Measurements from ENCODE around the gene TAGLN. TPM values are rescaled to one million over a fixed set of nuclear protein-coding genes. Genes with fewer than 3 reads are reported as not detected.

Gene TAGLN
- total and polyA plus RNA-seq, 2 of the 8 experiments (the other 6 are each of a cell fraction or from before 2014, with no cell fraction given), result 140 to 300 TPM

DNA sequence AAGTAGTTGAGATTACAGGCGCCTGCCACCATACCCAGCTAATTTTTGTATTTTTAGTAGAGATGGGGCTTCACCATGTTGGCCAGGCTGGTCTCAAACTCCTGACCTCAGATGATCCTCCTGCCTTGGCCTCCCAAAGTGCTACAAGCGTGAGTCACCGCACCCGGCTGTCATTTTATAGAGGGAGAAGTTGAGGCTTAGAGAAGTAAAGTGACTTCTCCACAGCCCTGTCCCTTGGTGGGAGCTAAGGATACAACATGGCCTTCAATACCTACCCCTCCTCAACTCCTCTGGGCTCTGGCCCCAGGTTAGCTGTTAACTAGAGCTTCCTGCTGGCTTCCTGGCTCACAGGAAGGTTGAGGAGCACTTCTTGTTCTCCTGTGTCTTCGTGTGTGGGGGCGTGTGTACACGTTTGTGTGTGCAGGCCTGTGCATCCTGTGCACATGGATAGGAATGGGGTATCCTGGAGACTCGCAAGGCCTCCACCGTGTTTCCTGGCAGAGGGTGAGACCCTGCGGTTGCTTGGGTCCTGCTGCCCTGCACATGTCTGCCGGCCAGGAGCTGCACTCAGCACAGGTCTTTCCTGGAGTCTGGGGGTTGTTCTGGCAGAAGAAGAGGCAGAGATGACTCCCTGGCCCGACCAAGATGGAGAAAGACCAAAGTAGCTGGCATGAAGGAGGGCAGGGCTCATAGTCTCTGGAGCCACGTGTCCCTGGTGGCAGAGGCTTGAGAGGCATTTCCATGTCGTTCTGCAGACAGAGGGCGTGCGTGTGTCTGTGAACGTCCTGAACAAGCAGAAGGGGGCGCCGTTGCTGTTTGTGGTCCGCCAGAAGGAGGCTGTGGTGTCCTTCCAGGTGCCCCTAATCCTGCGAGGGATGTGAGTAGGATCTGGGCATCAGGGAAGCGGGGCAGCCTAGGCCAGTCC lies 18.2 kb upstream of the TAGLN start:
- Histone ChIP-seq H3K36me3 (ENCODE audit: control insufficient read depth in 2 of 4, insufficient read depth in 4 of 4, low read length in 3 of 4) (peaks cover 0 to 5% (median 3%) of the 10 kb centered on the region in 4 experiments; a peak in 2 of 8 replicates), H4K20me1 (replicated peaks in 1 of 2; ENCODE audit: control insufficient read depth in 1 of 2, insufficient read depth in 2 of 2, low read length in 2 of 2) (peaks cover under 1 to 4% of the 10 kb centered on the region in 2 experiments), H2BK5ac (ENCODE audit: low read depth, low read length) (no peak overlapping the region), H3K4ac (replicated peaks; ENCODE audit: insufficient read length, low read depth, low read length) (peak overlapping the region; percentile 0), H3K79me1 (ENCODE audit: low read depth, low read length) (no peaks in the 10 kb centered on the region), H2BK20ac (ENCODE audit: low read length) (no peak overlapping the region), H3K56ac (replicated peaks; ENCODE audit: insufficient read length, low read depth, low read length) (no peak overlapping the region), H3K4me3 (ENCODE audit: extremely low read depth in 1 of 4, insufficient read depth in 2 of 4, low read depth in 3 of 4, low read length in 4 of 4) (no peak overlapping the region), H3K23me2 (ENCODE audit: low read depth, low read length) (peaks cover 11% of the 10 kb centered on the region), H3K4me1 (replicated peaks in 1 of 4; ENCODE audit: control insufficient read depth in 3 of 4, insufficient read depth in 4 of 4, low read length in 3 of 4) (peaks cover 6 to 16% (median 12%) of the 10 kb centered on the region in 4 experiments), H2AFZ (ENCODE audit: low read length) (0 out of 2 replicates have a peak overlapping the region, but pooled peaks have one; percentile 54), H3K27ac (ENCODE audit: low read depth, low read length) (no peak overlapping the region), H3K4me2 (ENCODE audit: insufficient read depth in 1 of 2, low read depth in 2 of 2, low read length in 2 of 2) (peak overlapping the region in 1 of 2 experiments; percentile 3; a peak in 2 of 4 replicates), H3K18ac (ENCODE audit: extremely low read depth, low read length) (peak overlapping the region; percentile 97), H4K5ac (ENCODE audit: insufficient read length, low read depth, low read length) (peak overlapping the region; percentile 4), H3K9ac (replicated peaks in 1 of 4; ENCODE audit: extremely low read depth in 1 of 4, low read depth in 3 of 4, low read length in 3 of 4) (no peak overlapping the region), H2AK5ac (ENCODE audit: low read depth, low read length) (peak overlapping the region; percentile 61; the same call in 1 of the 2 replicates), H3K79me2 (ENCODE audit: control insufficient read depth in 1 of 2, insufficient read depth in 2 of 2, low read length in 2 of 2) (no peaks in the 10 kb centered on the region), H2BK120ac (replicated peaks; ENCODE audit: low read depth, low read length) (no peak overlapping the region), H2BK15ac (ENCODE audit: low read length) (peak overlapping the region; percentile 1; the same call in 1 of the 2 replicates), H3K23ac (ENCODE audit: insufficient read length) (no peak overlapping the region), H4K91ac (replicated peaks; ENCODE audit: insufficient read length, low read length) (peak overlapping the region; percentile 7), H3K14ac (ENCODE audit: insufficient read length) (no peak overlapping the region), H2BK12ac (ENCODE audit: low read depth, low read length) (peak overlapping the region; percentile 2; the same call in 1 of the 2 replicates), H3K27me3 (replicated peaks in 1 of 4; ENCODE audit: control insufficient read depth in 3 of 4, extremely low read depth in 1 of 4, insufficient read depth in 3 of 4, low read length in 3 of 4) (no peaks in the 10 kb centered on the region), H4K8ac (ENCODE audit: extremely low read depth, insufficient read depth, low read length) (no peak overlapping the region; the same call in 1 of the 2 replicates), H3K9me3 (ENCODE audit: insufficient read depth in 2 of 2, low read depth in 1 of 2, low read length in 1 of 2) (no peaks in the 10 kb centered on the region)
- peak; percentile 42 for FAIRE-seq
- WGBS, 2 experiments (ENCODE audit: extremely low coverage in 1 of 2, insufficient coverage in 1 of 2, insufficient read length in 1 of 2, insufficient replicate concordance in 2 of 2, low coverage in 1 of 2, low lambda C conversion rate in 2 of 2, missing lambda C conversion rate in 1 of 2), result 49% methylated on average over 21 of the region's 22 CpGs; no CpG with 5 or more reads in 1 of the 2 experiments
- DNase-seq (ENCODE audit: low read depth in 1 of 2, low spot score in 2 of 2), result peak; percentile 58 to 89
- CTCF ChIA-PET (ENCODE audit: partially characterized antibody), result interaction anchor here (0.6 to 14.0 kb wide), 29 partner anchors 8 to 435 kb away, joined by 3 to 359 read pairs (median 4); partner anchors contain the start of genes APOA5, APOC3, PCSK7 and RNF214
- POLR2A ChIA-PET (ENCODE audit: partially characterized antibody), result interaction anchor here (0.8 to 12.6 kb wide), 10 partner anchors 10 to 48 kb away, joined by 3 to 153 read pairs (median 6); partner anchors contain the start of genes PAFAH1B2, PCSK7 and TAGLN
- TF ChIP-seq MAFK (IDR thresholded peaks at IDR 0.05; ENCODE audit: low read depth, low read length), result no peak
- no peak for TF ChIP-seq KDM5A (IDR thresholded peaks at IDR 0.05; ENCODE audit: low read length)
- TF ChIP-seq YY1 (IDR thresholded peaks at IDR 0.05; ENCODE audit: low read depth, low read length), result 0 out of 2 replicates have a peak, but pooled peaks have one; percentile 44
- TF ChIP-seq TBP (IDR thresholded peaks at IDR 0.05; ENCODE audit: low read depth, low read length), result peak; percentile 15; the same call in 1 of the 2 replicates
- no peak for TF ChIP-seq NRF1 (IDR thresholded peaks at IDR 0.05; ENCODE audit: low read depth, low read length)
- TF ChIP-seq NANOG (IDR thresholded peaks at IDR 0.05; ENCODE audit: insufficient read depth, low read depth, low read length, poor library complexity, severe bottlenecking), result no peak
- TF ChIP-seq, protein P1, sequence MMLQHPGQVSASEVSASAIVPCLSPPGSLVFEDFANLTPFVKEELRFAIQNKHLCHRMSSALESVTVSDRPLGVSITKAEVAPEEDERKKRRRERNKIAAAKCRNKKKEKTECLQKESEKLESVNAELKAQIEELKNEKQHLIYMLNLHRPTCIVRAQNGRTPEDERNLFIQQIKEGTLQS (IDR thresholded peaks at IDR 0.05; ENCODE audit: insufficient read depth, low read depth, low read length), result peak; percentile 76
- TF ChIP-seq SIN3A (conservative IDR thresholded peaks at IDR 0.05 in 1 of 2, IDR thresholded peaks at IDR 0.05 in 1 of 2; ENCODE audit: low read depth in 1 of 2, low read length in 2 of 2), result peak in 1 of 2 experiments; percentile 77; a peak in 1 of 4 replicates
- TF ChIP-seq BRCA1 (IDR thresholded peaks at IDR 0.05; ENCODE audit: low read depth, low read length), result 0 out of 2 replicates have a peak, but pooled peaks have one; percentile 5
